ENCODE data around the gene SDK1.

- TF ChIP-seq CTCF (conservative IDR thresholded peaks at IDR 0.05; ENCODE audit: low read length) (no peak), EZH2phosphoT487 (IDR thresholded peaks at IDR 0.05; ENCODE audit: borderline replicate concordance, low read depth, low read length) (no peak)
Measured at GRCh38 chr7:3915337-3915878, 614.4 kb downstream of the SDK1 start.

Measured in OCI-LY7 (cell line).